ENCODE data around the gene RNF214.

DNA sequence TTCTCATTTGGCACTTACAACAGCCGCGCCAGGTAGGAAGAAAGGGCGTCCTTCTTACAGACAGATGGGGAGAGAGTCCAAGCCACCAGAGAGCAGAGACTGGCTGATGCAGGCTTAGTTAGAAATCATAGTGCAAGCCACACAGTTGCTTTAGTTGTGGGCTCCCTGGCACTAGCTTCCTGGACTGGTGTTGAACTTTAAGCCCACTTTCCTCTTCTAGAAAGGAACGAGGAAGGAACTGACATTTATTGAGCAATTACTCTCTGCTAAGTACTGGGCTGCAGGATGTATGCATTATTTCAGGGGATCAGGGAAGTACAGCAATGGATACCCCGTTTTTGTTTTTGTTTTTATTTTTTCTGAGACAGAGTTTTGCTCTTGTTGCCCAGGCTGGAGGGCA lies 80.6 kb downstream of the RNF214 start:
- TF ChIP-seq, protein P1, sequence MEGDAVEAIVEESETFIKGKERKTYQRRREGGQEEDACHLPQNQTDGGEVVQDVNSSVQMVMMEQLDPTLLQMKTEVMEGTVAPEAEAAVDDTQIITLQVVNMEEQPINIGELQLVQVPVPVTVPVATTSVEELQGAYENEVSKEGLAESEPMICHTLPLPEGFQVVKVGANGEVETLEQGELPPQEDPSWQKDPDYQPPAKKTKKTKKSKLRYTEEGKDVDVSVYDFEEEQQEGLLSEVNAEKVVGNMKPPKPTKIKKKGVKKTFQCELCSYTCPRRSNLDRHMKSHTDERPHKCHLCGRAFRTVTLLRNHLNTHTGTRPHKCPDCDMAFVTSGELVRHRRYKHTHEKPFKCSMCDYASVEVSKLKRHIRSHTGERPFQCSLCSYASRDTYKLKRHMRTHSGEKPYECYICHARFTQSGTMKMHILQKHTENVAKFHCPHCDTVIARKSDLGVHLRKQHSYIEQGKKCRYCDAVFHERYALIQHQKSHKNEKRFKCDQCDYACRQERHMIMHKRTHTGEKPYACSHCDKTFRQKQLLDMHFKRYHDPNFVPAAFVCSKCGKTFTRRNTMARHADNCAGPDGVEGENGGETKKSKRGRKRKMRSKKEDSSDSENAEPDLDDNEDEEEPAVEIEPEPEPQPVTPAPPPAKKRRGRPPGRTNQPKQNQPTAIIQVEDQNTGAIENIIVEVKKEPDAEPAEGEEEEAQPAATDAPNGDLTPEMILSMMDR (IDR thresholded peaks at IDR 0.05; ENCODE audit: borderline replicate concordance, extremely low read depth, low read length, poor library complexity, severe bottlenecking) = no peak
- no peak for TF ChIP-seq EZH2 (IDR thresholded peaks at IDR 0.05; ENCODE audit: borderline replicate concordance, low read depth, low read length, severe bottlenecking)
